AG09319 (cell line): ENCODE data around the gene IRF2BP1.

Experiments
- DNase-seq: peaks from one replicate; pipeline ENCODE4 v3.0.0-alpha.2; 2010; ENCODE audit warnings: low read depth; ENCODE audit errors: extremely low read depth
- TF ChIP-seq, protein P1 (sequence below): IDR thresholded peaks from 2 replicates; pipeline ENCODE4 v1.5.1; 2011; ENCODE audit warnings: low read depth, mild to moderate bottlenecking, inconsistent platforms, low read length, moderate library complexity

IRF2BP1 gene

DNA sequence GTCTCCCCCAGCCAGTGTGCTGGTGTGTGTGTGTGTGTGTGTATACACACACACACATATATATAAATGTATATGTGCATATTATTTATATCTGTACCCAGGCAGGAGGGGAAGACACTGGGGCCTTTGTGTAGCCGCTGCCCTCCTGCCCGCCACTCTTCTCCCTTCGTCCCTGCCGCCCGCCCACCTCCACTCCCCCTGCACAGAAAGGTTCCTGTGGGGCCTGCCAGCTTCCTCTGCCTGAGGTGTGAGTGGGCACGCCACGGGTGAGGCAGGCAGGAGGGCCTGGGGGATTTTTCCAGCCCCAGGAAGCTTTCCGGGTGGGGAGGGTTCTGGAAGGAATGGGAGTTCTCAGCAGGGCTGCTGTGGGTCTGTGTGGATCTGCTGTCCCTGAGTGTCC, 6.9 kb downstream of the IRF2BP1 start:
- DNase-seq, result no peak

DNA sequence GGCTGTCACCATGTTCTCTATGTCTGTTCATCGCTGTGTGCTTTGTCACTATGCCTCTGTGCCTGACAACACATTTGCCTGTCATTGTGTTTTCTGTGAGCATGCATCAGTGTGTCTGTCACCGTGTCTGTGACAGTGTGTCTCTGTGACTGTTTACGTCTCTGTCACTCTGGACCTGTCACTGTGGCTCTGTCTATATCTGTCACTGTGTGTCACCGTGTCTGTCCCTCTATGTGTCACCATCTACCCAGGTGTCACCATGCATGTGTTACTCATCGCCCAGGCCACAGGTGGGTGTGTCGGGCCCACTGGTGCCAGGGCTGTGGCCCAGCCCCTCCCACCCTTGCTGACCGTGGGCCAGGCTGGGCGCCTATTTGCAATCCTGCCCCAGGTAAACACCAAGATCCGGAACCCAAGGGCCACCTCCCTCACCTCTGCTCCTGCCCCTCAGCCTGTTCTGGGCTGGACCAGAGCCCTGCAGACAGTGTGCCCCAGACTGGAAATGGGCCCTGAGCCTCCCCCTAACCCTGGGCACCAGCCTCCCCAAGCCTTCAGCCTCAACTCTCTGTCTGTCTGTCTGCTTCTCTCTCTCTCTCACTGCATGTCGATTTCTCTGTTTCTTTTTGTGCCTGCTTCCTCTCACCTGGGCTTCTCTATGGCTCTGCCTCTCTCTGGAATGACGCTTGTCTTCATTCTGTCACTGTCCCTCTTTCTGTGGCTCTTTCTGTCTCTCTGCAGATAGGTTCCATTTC, 7.7 kb downstream of the IRF2BP1 start:
- TF ChIP-seq, protein P1, sequence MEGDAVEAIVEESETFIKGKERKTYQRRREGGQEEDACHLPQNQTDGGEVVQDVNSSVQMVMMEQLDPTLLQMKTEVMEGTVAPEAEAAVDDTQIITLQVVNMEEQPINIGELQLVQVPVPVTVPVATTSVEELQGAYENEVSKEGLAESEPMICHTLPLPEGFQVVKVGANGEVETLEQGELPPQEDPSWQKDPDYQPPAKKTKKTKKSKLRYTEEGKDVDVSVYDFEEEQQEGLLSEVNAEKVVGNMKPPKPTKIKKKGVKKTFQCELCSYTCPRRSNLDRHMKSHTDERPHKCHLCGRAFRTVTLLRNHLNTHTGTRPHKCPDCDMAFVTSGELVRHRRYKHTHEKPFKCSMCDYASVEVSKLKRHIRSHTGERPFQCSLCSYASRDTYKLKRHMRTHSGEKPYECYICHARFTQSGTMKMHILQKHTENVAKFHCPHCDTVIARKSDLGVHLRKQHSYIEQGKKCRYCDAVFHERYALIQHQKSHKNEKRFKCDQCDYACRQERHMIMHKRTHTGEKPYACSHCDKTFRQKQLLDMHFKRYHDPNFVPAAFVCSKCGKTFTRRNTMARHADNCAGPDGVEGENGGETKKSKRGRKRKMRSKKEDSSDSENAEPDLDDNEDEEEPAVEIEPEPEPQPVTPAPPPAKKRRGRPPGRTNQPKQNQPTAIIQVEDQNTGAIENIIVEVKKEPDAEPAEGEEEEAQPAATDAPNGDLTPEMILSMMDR, result no peak
- DNase-seq, result no peak

More for the DNA sequence above, 6.9 kb downstream of the IRF2BP1 start:
- TF ChIP-seq, protein P1, result no peak

DNA sequence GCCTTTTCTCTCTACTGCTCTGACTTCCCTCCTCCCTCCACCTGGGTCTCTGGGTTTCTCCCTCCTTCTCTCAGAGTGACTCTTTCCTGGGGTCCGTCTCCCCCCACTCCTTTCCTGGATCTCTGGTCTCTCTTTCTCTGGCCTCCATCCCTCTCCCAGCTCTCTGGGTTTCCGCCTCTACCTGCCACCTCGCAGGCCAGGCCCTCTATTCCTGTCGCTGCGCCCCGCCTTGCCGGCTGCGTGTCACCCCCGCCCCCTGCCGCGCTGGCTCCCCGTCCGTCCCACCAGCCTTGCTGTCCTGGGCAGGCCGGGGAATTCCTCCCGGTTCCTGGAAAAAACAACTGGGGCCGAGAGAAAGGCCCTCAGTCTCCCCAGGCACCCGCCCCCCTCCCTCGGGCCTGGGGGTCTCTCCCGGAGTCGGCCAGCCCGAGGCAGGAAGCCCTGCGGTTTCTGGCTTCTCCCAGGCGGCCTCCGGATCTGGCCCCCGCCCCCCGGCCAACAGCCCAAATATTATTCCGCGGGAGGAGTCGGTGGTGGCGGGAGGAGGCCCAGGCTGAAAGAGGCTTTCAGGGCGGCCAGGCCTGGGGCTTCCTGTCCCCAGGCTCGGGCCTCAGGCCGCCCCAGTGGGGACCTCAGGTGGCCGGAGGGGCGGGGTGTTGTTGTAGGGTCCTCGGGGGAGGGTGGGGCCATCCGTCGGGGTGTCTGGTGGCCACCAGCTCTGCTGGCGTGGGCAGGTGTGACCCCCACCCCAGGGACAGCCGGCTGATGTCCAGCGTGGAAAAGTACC, 9.3 kb downstream of the IRF2BP1 start:
- DNase-seq, result no peak
- TF ChIP-seq, protein P1, result no peak

DNA sequence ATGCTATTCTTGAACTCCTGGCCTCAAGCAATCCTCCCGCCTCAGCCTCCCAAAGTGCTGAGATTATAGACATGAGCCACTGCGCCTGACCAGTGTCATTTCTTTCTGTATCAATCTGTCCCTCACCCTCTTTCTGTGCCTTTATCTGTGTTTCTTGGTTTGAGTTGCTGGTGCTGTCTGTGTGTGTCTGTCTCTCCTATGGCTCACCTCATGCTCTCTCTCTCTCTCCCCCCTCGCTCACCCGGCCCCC, 9.9 kb downstream of the IRF2BP1 start:
- DNase-seq, result no peak
- TF ChIP-seq, protein P1, result no peak

DNA sequence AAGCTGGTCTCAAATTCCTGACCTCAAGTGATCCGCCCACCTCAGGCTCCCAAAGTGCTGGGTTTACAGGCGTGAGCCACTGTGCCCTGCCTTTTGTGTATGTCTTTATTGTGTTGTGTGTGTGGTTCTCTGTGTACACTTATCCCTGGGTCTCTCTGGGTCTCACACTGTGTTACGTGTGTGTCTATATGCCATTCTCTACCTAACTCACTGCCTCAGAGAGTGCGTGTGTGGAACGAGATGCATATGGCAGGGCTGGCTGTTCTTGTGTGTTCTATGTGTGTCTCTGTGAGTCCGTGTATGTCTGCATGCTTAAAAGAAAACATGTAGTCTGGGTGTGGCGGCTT, 11.3 kb downstream of the IRF2BP1 start:
- DNase-seq, result no peak
- TF ChIP-seq, protein P1, result no peak

DNA sequence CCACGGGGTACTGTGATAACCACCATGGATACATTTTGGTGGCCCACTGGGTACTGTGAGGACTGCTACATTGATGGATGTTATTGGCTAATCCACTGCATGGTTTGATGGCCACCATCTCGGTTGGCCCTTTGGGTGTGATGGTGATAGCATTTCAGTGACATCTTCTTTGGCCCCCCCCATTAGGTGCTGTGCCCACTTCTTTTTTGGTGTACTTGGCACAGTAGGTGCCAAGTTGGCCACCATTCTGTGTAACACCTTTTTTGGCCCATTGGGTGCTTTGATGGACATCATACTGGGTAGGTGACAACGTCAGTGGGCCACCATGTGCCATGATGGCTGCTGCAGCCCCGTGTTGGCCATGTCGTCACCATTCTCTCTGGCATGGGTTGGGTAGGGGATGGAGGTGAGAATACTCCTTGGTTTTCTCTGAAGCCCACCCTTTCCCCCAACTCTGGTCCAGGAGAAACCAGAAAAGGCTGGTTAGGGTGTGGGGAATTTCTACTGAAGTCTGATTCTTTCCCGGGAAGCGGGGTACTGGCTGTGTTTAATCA, 12.6 kb downstream of the IRF2BP1 start:
- no peak for DNase-seq
- TF ChIP-seq, protein P1, result no peak
